GM23338 (cell line): ENCODE results near the gene STPG4. TPM values are rescaled to one million over a fixed set of nuclear protein-coding genes. Genes with fewer than 3 reads are reported as not detected.

Experiments
- ATAC-seq: fragments of 200-7000 bp; cut with Tn5 transposase; 3 replicates; pipeline ENCODE4 v1.9.1; 2020
- DNase-seq: peaks from one replicate; pipeline ENCODE4 v3.0.0-alpha.2; 2015; ENCODE audit warnings: low spot score
- H2AFZ ChIP-seq: fragments of 200-600 bp; sonication (generic); 2 replicates; pipeline ENCODE4 v1.8.0; 2016; ENCODE audit warnings: antibody characterized with exemption, mild to moderate bottlenecking, moderate library complexity
- H3F3A ChIP-seq: fragments of 200-600 bp; sonication (generic); replicated peaks from 2 replicates; pipeline ENCODE4 v1.8.0; 2017; ENCODE audit warnings: antibody characterized with exemption, mixed run types, low read depth
- H3K27ac ChIP-seq: fragments of 200-600 bp; sonication (generic); 2 replicates; pipeline ENCODE4 v1.6.1; 2016; ENCODE audit warnings: low read depth
- H3K27me3 ChIP-seq: fragments of 200-600 bp; sonication (generic); 2 replicates; pipeline ENCODE4 v1.8.0; 2016; ENCODE audit warnings: mild to moderate bottlenecking, mixed run types, moderate library complexity; ENCODE audit not compliant: insufficient read depth
- H3K36me3 ChIP-seq: fragments of 200-600 bp; sonication (generic); 2 replicates; pipeline ENCODE4 v1.8.0; 2016; ENCODE audit warnings: mild to moderate bottlenecking; ENCODE audit not compliant: insufficient read depth
- H3K4me1 ChIP-seq: fragments of 200-600 bp; sonication (generic); 2 replicates; pipeline ENCODE4 v1.8.0; 2016; ENCODE audit warnings: mild to moderate bottlenecking, moderate library complexity; ENCODE audit not compliant: insufficient read depth
- H3K4me2 ChIP-seq: fragments of 200-600 bp; sonication (generic); 2 replicates; pipeline ENCODE4 v1.7.1; 2017; ENCODE audit warnings: mixed run types
- H3K4me3 ChIP-seq: fragments of 200-600 bp; sonication (generic); 2 replicates; pipeline ENCODE4 v1.6.1; 2016; ENCODE audit warnings: mixed run types
- H3K79me2 ChIP-seq: fragments of 200-600 bp; sonication (generic); replicated peaks from 2 replicates; pipeline ENCODE4 v1.8.0; 2017; ENCODE audit warnings: mild to moderate bottlenecking; ENCODE audit not compliant: insufficient read depth
- H3K9me2 ChIP-seq: fragments of 200-600 bp; sonication (generic); 2 replicates; pipeline ENCODE4 v1.8.0; 2017; ENCODE audit not compliant: insufficient read depth
- H4K20me1 ChIP-seq: fragments of 200-600 bp; sonication (generic); replicated peaks from 2 replicates; pipeline ENCODE4 v1.8.0; 2017; ENCODE audit warnings: mild to moderate bottlenecking; ENCODE audit not compliant: insufficient read depth
- H3K27ac Mint-ChIP-seq: 2 replicates; pipeline ENCODE4 v1.8.0; 2020; ENCODE audit warnings: inconsistent platforms, mild to moderate bottlenecking, moderate library complexity, mixed read lengths
- H3K27me3 Mint-ChIP-seq: 3 replicates; pipeline ENCODE4 v1.8.0; 2022; ENCODE audit warnings: low read depth, mild to moderate bottlenecking, moderate library complexity, mixed read lengths, inconsistent platforms; ENCODE audit not compliant: insufficient read depth, poor library complexity
- H3K36me3 Mint-ChIP-seq: 3 replicates; pipeline ENCODE4 v1.8.0; 2021; ENCODE audit warnings: low read depth, mild to moderate bottlenecking, inconsistent platforms, moderate library complexity, mixed read lengths
- H3K4me1 Mint-ChIP-seq: 3 replicates; pipeline ENCODE4 v1.8.0; 2020; ENCODE audit warnings: mild to moderate bottlenecking, inconsistent platforms, mixed read lengths
- H3K4me3 Mint-ChIP-seq: 3 replicates; pipeline ENCODE4 v1.8.0; 2021; ENCODE audit warnings: moderate library complexity, mild to moderate bottlenecking, inconsistent platforms, mixed read lengths
- H3K9me3 Mint-ChIP-seq: 3 replicates; pipeline ENCODE4 v1.8.0; 2020; ENCODE audit warnings: moderate library complexity, mild to moderate bottlenecking, inconsistent platforms, mixed read lengths
- EZH2phosphoT487 ChIP-seq: fragments of 200-600 bp; sonication (generic); IDR thresholded peaks from one replicate; pipeline ENCODE4 v1.8.1; 2018; ENCODE audit warnings: antibody characterized with exemption; ENCODE audit not compliant: unreplicated experiment
- JUNB ChIP-seq: IDR thresholded peaks from one replicate; pipeline ENCODE4 v1.6.1; 2016; ENCODE audit warnings: antibody characterized with exemption; ENCODE audit not compliant: unreplicated experiment
- POLR2AphosphoS5 ChIP-seq: IDR thresholded peaks from 2 replicates; pipeline ENCODE4 v1.6.1; 2016; ENCODE audit warnings: antibody characterized with exemption, low read depth
- STAT1 ChIP-seq: IDR thresholded peaks from one replicate; pipeline ENCODE4 v1.6.1; 2016; ENCODE audit warnings: antibody characterized with exemption; ENCODE audit not compliant: unreplicated experiment
- ZNF462 ChIP-seq: fragments of 250-450 bp; sonication (Bioruptor Pico); IDR thresholded peaks from 2 replicates; pipeline ENCODE4 v1.5.0; 2020; ENCODE audit warnings: mild to moderate bottlenecking, moderate library complexity
- polyA plus RNA-seq: library from polyadenylated mRNA; unstranded; fragments of >200 nt; fragmentation: Nextera tagmentation; extraction: Ambion mirVana; gene quantifications from 2 replicates; pipeline ENCODE4 v1.2.1, GENCODE V29; 2016
- total RNA-seq: library from RNA; depleted of rRNA; stranded (reverse); fragments of >200 nt; shearing (Covaris generic); gene quantifications from 2 replicates; pipeline ENCODE4 v1.2.3, GENCODE V29; 2014
- TF ChIP-seq, protein P1 (sequence below), 2 experiments: fragments of 200-600 bp in 1 of 2; sonication (generic) in 1 of 2; conservative IDR thresholded peaks; 2 replicates each; pipeline versions ENCODE4 v1.5.1 to v1.6.1; 2016 to 2017; ENCODE audit warnings: antibody characterized with exemption in 2 of 2, low read depth in 2 of 2, mild to moderate bottlenecking in 2 of 2, moderate library complexity in 1 of 2
- TF ChIP-seq, protein P2 (sequence below): IDR thresholded peaks from one replicate; pipeline ENCODE4 v1.6.1; 2018; ENCODE audit warnings: antibody characterized with exemption; ENCODE audit not compliant: unreplicated experiment

The STPG4 gene
- total and polyA plus RNA-seq, 2 experiments from 2014 or later, result 0.28 TPM; not detected in 1

GRCh38 chr2:47150175-47150574 lies 4.9 kb downstream of the STPG4 start (continued):
- no peak for TF ChIP-seq ZNF462 (CRISPR knock-in tag)
- no peak for TF ChIP-seq EZH2phosphoT487

- peaks cover 7% of the 10 kb centered on the region for H3K36me3 ChIP-seq
- no peak overlapping the region for H2AFZ ChIP-seq
- Mint-ChIP-seq H3K27me3 (no peaks in the 10 kb centered on the region), H3K9me3 (no peaks in the 10 kb centered on the region), H3K27ac (no peak overlapping the region), H3K4me3 (no peak overlapping the region), H3K36me3 (peaks cover 15% of the 10 kb centered on the region; the same call in 2 of the 3 replicates), H3K4me1 (no peaks in the 10 kb centered on the region)
- no peaks in the 10 kb centered on the region for H3K9me2 ChIP-seq
- H3F3A ChIP-seq, result no peaks in the 10 kb centered on the region
- no peak overlapping the region for H3K4me2 ChIP-seq
- ATAC-seq (no peak), DNase-seq (no peak)
- no peak overlapping the region for H3K4me3 ChIP-seq
- H3K4me1 ChIP-seq, result no peaks in the 10 kb centered on the region
- H3K27me3 ChIP-seq, result no peaks in the 10 kb centered on the region
- no peak overlapping the region for H3K27ac ChIP-seq
- no peaks in the 10 kb centered on the region; the same call in 1 of the 2 replicates for H4K20me1 ChIP-seq
- no peaks in the 10 kb centered on the region for H3K79me2 ChIP-seq
- no peak for TF ChIP-seq STAT1
- TF ChIP-seq, protein P1, sequence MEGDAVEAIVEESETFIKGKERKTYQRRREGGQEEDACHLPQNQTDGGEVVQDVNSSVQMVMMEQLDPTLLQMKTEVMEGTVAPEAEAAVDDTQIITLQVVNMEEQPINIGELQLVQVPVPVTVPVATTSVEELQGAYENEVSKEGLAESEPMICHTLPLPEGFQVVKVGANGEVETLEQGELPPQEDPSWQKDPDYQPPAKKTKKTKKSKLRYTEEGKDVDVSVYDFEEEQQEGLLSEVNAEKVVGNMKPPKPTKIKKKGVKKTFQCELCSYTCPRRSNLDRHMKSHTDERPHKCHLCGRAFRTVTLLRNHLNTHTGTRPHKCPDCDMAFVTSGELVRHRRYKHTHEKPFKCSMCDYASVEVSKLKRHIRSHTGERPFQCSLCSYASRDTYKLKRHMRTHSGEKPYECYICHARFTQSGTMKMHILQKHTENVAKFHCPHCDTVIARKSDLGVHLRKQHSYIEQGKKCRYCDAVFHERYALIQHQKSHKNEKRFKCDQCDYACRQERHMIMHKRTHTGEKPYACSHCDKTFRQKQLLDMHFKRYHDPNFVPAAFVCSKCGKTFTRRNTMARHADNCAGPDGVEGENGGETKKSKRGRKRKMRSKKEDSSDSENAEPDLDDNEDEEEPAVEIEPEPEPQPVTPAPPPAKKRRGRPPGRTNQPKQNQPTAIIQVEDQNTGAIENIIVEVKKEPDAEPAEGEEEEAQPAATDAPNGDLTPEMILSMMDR (conservative IDR thresholded peaks at IDR 0.05; ENCODE audit: low read depth in 2 of 2), result no peak
- no peak for TF ChIP-seq POLR2AphosphoS5
- TF ChIP-seq, protein P2, sequence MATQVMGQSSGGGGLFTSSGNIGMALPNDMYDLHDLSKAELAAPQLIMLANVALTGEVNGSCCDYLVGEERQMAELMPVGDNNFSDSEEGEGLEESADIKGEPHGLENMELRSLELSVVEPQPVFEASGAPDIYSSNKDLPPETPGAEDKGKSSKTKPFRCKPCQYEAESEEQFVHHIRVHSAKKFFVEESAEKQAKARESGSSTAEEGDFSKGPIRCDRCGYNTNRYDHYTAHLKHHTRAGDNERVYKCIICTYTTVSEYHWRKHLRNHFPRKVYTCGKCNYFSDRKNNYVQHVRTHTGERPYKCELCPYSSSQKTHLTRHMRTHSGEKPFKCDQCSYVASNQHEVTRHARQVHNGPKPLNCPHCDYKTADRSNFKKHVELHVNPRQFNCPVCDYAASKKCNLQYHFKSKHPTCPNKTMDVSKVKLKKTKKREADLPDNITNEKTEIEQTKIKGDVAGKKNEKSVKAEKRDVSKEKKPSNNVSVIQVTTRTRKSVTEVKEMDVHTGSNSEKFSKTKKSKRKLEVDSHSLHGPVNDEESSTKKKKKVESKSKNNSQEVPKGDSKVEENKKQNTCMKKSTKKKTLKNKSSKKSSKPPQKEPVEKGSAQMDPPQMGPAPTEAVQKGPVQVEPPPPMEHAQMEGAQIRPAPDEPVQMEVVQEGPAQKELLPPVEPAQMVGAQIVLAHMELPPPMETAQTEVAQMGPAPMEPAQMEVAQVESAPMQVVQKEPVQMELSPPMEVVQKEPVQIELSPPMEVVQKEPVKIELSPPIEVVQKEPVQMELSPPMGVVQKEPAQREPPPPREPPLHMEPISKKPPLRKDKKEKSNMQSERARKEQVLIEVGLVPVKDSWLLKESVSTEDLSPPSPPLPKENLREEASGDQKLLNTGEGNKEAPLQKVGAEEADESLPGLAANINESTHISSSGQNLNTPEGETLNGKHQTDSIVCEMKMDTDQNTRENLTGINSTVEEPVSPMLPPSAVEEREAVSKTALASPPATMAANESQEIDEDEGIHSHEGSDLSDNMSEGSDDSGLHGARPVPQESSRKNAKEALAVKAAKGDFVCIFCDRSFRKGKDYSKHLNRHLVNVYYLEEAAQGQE, result no peak
- no peak for TF ChIP-seq JUNB
Observed at GRCh38 chr2:47147021-47147420, 8.1 kb downstream of the STPG4 start.
